ENCODE results near the gene ARHGDIB.

Gene ARHGDIB

DNA sequence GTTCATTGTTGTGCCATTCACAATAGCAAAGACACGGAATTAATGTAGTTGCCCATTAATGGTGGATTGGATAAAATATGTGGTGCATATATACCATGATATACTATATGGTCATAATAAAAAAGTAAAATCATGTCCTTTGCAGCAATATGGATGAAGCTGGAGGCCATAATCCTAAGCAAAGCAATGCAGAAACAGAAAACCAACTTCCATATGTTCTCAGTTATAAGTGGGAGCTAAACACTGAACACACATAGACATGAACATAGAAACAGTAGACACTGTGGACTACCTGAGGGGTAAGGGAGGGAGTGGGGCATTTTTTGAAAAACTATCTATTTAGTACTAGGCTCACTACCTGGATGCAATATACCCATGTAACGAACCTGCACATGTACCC, 20.0 kb downstream of the ARHGDIB start:
- no peak overlapping the region for H3K4me3 Mint-ChIP-seq
- no peak overlapping the region for H3K27ac Mint-ChIP-seq
- peaks cover 54 to 72% of the 10 kb centered on the region in 2 donors for H3K36me3 Mint-ChIP-seq
- peaks cover 0 to 4% of the 10 kb centered on the region in 2 donors for H3K9me3 Mint-ChIP-seq
- peaks cover 23 to 56% of the 10 kb centered on the region in 2 donors for H3K4me1 Mint-ChIP-seq
- ATAC-seq (replicated peaks) (no peak), DNase-seq (no peak)
- H3K27me3 Mint-ChIP-seq, result no peaks in the 10 kb centered on the region

DNA sequence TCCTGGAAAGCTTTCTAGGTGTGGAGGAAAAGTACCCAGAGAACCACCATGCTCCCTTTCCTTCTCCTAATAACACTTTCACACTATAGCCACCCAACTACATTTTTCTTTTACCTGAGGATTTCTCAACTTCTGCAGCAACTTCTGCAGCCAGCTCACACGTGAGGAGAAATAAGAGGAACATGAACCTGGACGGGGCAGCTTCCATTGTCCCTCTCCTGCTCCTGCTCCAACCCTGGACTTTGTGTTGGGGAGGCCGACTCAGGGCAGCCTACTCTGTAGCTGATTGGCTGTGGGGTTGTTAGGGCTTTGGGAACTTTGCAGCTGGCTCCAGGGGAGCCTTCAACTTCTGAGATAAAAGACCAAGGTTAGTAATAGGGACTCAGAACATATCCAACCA, 23.1 kb downstream of the ARHGDIB start, which contains the start of gene ERP27:
TSS of gene ERP27 (minus strand) at position 237 of the 400 bp plus-strand sequence. CDS start at position 208, 29 bp downstream.
- H3K4me1 Mint-ChIP-seq, result peaks cover 19 to 40% of the 10 kb centered on the region in 2 donors

DNA sequence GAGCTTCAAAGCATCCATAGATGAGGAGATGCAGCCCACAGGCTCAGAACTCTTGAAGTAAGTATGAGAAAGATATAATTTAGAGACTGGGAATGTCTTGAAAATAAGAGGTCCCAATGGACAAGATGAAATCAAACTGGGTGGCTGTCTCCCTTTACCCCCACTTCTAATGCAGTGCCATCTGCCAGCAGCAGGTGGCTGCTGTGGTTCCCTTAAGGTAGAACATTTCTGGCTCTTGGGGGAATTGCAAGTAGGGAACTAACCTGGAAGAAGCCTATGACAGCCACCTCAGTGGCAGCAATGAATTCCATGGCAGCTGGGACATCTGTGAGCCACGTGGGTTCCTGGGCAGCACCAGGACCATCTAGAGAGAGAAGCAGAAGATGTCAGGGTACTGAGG, 23.7 kb downstream of the ARHGDIB start:
- Mint-ChIP-seq H3K4me3 (peak overlapping the region in 1 of 2 donors; percentile 31), H3K36me3 (peaks cover 40 to 60% of the 10 kb centered on the region in 2 donors), H3K27ac (peak overlapping the region; percentile 72), H3K4me1 (peaks cover 19 to 40% of the 10 kb centered on the region in 2 donors), H3K9me3 (peaks cover 0 to 4% of the 10 kb centered on the region in 2 donors), H3K27me3 (no peaks in the 10 kb centered on the region)
- DNase-seq (no peak), ATAC-seq (replicated peaks) (peak in 1 of 2 donors; percentile 38)

More for the DNA sequence above, 23.1 kb downstream of the ARHGDIB start, which contains the start of gene ERP27:
- Mint-ChIP-seq H3K9me3 (peaks cover 0 to 4% of the 10 kb centered on the region in 2 donors), H3K4me3 (peak within 1 kb of the TSS in 1 of 2 donors; percentile 31), H3K27ac (peak within 1 kb of the TSS; percentile 90), H3K27me3 (no peaks in the 10 kb centered on the region), H3K36me3 (peaks cover 40 to 58% of the 10 kb centered on the region in 2 donors)
- ATAC-seq (replicated peaks) (no peak), DNase-seq (no peak)

DNA sequence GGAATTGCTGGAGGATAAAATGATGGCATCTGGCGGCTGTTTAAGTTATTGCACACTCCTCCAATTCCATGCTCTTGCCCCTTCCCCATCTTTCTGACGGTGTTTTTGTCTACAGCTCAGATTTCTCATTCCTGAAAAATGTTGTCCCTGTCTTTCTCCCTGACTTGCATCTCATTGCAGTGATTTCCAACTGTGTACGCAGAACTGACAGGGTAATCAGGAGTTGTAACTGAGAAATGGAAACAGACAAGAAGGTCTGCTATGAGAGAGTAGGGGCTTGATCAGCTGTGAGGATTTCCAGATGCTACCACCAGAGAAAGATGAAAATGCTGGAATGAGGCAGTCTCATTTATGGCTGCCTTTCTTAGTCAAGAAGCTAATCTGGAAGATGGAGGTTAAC, 24.4 kb downstream of the ARHGDIB start:
- Mint-ChIP-seq H3K9me3 (peaks cover 0 to 4% of the 10 kb centered on the region in 2 donors), H3K27ac (no peak overlapping the region), H3K27me3 (no peaks in the 10 kb centered on the region), H3K4me3 (no peak overlapping the region), H3K36me3 (peaks cover 38 to 60% of the 10 kb centered on the region in 2 donors), H3K4me1 (peaks cover 17 to 40% of the 10 kb centered on the region in 2 donors)
- ATAC-seq (replicated peaks) (no peak), DNase-seq (no peak)

DNA sequence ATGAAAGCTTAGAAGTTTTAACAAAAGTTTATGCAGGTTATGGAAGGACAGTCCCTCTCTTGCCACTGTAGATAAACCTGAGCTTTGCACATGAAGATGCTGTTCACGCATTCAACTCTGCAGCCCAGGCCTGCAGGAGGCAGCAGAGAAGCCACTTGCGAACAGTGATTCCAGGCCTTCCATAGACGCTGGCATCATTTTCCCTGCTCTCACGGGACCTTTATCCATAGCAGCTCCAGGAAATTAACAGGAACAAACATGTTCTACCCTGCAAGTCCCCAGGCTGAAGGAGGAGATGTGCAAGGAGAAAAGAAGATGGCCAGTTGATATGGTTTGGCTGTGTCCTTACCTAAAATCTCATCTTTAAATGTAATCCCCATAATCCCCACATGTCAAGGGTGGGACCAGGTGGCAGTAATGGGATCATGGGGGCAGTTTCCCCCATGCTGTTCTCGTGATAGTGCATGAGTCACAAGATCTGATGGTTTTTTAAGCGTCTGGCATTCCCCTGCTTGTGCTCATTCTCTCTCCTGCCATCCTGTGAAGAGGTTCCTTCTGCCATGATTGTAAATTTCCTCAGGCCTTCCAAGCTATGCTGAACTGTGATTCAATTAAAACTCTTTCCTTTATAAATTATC, 25.1 kb downstream of the ARHGDIB start:
- no peaks in the 10 kb centered on the region for H3K27me3 Mint-ChIP-seq
- DNase-seq (no peak), ATAC-seq (replicated peaks) (no peak)
- H3K4me3 Mint-ChIP-seq, result no peak overlapping the region
- peaks cover 42 to 59% of the 10 kb centered on the region in 2 donors for H3K36me3 Mint-ChIP-seq
- peaks cover 15 to 40% of the 10 kb centered on the region in 2 donors for H3K4me1 Mint-ChIP-seq
- H3K9me3 Mint-ChIP-seq, result peaks cover 0 to 4% of the 10 kb centered on the region in 2 donors
- H3K27ac Mint-ChIP-seq, result no peak overlapping the region

DNA sequence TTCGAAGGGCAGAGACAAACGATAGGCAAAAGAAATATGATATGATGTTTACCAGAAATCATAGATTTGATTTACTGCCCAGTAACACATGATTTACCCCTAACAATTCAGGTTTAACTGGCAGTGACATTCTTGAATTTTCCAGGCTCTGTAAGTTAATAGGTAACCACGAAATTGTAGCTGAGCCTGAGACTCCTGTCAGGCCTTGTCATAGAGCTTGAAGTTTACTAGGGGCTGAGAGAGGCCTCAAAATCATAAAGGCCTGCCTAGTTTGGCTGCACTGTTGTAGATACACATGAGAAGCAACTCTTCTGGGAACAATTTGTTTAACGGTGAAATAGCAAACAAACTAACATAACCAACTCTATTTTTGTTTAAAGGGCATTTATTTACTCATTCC, 26.4 kb downstream of the ARHGDIB start:
- Mint-ChIP-seq H3K4me3 (no peak overlapping the region), H3K27me3 (no peaks in the 10 kb centered on the region), H3K4me1 (peaks cover 15 to 33% of the 10 kb centered on the region in 2 donors), H3K27ac (no peak overlapping the region), H3K36me3 (peaks cover 31 to 46% of the 10 kb centered on the region in 2 donors), H3K9me3 (peaks cover 0 to 4% of the 10 kb centered on the region in 2 donors)
- no peak for DNase-seq
- ATAC-seq (replicated peaks), result no peak

DNA sequence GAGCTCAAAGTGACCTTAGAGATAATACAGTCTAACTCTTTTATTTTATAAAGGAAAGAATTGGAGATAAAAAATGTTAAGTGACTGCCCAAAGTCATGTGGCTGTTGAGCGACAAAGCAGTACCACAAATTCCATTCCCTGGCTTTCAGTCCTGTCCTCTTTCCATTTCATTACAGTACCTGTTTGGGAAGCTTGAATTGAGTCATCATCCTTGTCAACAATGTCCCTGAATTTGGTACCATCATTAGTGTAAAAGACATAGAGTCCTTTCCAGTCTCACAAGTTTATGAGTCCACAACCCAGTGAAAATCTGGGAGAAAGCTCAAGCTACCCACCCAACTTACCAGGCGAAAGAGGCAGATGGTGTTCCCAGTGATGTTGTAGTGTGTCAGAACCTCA, 26.9 kb downstream of the ARHGDIB start:
- Mint-ChIP-seq H3K36me3 (peaks cover 28 to 40% of the 10 kb centered on the region in 2 donors), H3K27ac (no peak overlapping the region), H3K4me1 (peaks cover 14 to 28% of the 10 kb centered on the region in 2 donors), H3K27me3 (no peaks in the 10 kb centered on the region), H3K4me3 (no peak overlapping the region), H3K9me3 (peaks cover 0 to 4% of the 10 kb centered on the region in 2 donors)
- DNase-seq (no peak), ATAC-seq (replicated peaks) (no peak)

DNA sequence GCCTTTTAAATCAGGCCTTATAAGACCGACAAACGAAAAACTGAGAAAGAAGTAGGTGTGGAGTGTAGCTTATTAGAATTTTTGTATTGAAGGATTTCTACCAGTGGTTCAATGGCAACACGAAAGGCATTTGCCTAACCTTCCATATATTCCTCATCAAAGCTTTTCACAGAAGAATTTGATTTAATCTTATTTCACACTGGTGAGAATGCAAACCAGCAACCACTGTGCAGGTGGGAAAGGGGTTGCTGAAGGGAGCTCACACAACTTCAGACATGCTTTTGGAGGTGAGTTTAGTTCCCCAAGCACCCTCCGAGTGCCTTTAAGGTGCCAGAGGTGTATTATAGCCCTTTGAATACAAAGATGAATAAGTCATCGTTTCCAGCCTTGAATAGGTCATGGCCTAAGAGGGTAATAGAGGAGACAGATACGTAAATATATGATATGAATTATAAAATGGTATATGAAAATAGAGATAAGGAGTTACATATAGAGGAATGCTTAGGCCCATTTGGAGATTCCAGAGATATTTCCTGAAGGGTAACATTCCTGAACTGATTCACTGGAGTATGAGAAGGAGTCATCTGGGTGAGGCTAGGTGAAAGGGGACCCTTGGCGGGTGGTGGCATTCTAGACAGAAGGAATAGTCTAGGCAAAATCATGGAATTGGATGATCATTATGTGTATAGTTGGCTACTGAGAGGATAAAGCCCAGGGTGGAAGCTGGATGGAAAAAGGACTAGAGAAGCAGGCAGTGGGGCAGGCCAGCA, 29.4 kb downstream of the ARHGDIB start:
- peaks cover 3 to 13% of the 10 kb centered on the region in 2 donors for H3K4me1 Mint-ChIP-seq
- H3K27ac Mint-ChIP-seq, result no peak overlapping the region
- no peaks in the 10 kb centered on the region for H3K9me3 Mint-ChIP-seq
- no peak overlapping the region for H3K4me3 Mint-ChIP-seq
- H3K36me3 Mint-ChIP-seq, result peaks cover 20 to 37% of the 10 kb centered on the region in 2 donors
- H3K27me3 Mint-ChIP-seq, result no peaks in the 10 kb centered on the region
- no peak for ATAC-seq (replicated peaks)
- no peak for DNase-seq

DNA sequence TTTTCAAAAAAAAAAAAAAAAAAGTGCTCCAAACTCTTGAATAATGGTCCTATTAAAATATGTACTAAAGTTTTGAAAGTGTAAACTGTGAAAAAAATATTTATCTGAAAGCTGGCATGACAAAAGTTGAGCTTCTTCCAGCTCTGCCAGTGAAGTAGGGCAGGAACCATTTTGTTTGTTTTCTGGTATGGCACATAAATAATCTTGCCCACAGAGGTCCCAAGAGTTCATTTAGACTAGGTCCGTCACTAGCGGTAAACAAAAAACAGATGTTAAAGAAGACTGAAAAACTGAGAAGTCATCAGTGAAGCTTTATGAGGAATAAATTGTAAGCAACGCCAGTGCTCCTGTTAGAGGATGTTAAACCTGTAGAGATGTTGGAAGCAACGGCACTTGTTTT, 30.0 kb downstream of the ARHGDIB start:
- no peak for DNase-seq
- peaks cover 3 to 10% of the 10 kb centered on the region in 2 donors for H3K4me1 Mint-ChIP-seq
- no peak for ATAC-seq (replicated peaks)
- peaks cover 18 to 31% of the 10 kb centered on the region in 2 donors for H3K36me3 Mint-ChIP-seq
- no peaks in the 10 kb centered on the region for H3K27me3 Mint-ChIP-seq
- no peaks in the 10 kb centered on the region for H3K9me3 Mint-ChIP-seq
- no peak overlapping the region for H3K4me3 Mint-ChIP-seq
- no peak overlapping the region for H3K27ac Mint-ChIP-seq

DNA sequence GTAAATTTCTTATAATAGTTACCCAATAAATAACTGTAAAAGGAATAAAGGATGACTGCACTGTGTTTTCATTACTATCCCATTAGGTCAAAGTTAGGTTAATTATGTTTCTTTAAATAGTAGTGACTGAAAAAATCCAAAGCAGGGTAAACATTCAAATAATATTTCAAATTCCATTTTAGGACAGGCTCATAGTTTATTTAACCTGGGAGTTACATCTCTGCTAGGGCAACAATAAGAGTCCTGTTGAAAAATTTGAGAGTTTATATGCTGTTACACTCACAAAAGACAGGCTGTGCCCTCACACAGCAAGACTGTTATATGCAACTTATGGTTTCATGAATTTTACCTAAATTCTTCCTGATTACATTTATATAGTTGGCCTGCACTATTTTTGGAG, 31.1 kb downstream of the ARHGDIB start:
- H3K4me3 Mint-ChIP-seq, result no peak overlapping the region
- no peak overlapping the region for H3K27ac Mint-ChIP-seq
- peaks cover 3 to 10% of the 10 kb centered on the region in 2 donors for H3K4me1 Mint-ChIP-seq
- no peak for DNase-seq
- ATAC-seq (replicated peaks), result no peak
- no peaks in the 10 kb centered on the region for H3K27me3 Mint-ChIP-seq
- peaks cover 18 to 30% of the 10 kb centered on the region in 2 donors for H3K36me3 Mint-ChIP-seq
- no peaks in the 10 kb centered on the region for H3K9me3 Mint-ChIP-seq

DNA sequence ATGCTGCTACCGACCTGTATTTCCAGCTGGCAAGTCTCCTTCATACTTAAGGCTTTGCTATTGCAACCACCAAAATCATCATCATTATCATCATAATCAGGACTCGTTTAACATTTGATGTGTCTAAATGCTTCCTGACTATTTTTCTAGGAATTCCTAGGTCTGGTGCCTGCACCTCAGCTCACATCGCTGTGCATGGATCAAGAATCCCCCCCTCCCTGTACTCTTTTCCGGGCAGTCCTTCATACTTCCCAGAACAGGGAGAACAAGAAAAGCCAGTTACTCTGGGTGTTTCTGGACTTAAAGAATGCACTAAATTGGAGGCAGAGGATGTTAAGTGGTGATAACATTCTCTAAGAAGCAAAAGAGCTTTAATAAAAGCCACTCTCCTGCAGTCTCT, 32.5 kb downstream of the ARHGDIB start:
- Mint-ChIP-seq H3K27ac (no peak overlapping the region), H3K27me3 (no peaks in the 10 kb centered on the region), H3K4me1 (peaks cover 3 to 10% of the 10 kb centered on the region in 2 donors), H3K9me3 (no peaks in the 10 kb centered on the region), H3K4me3 (no peak overlapping the region), H3K36me3 (peaks cover 17 to 27% of the 10 kb centered on the region in 2 donors)
- no peak for ATAC-seq (replicated peaks)
- no peak for DNase-seq

DNA sequence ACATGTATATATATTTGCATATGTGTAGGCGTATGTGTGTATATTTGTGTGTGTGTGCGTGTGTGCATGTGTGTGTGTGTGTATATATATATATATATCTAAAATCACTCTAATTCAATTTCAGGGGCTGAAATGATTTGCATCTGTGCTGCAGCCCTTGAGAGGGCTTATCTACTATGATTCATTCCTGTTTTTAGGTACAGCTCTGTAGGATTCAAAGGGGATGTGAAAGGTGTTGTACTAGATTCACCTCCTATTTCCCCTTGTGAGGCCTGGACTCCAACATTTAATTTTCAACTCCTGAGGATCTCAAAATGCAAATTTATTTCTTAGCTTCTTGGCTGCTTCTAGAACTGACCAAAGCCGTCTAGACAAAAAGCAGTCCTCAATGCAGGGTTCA, 34.1 kb downstream of the ARHGDIB start:
- H3K27ac Mint-ChIP-seq, result no peak overlapping the region
- H3K27me3 Mint-ChIP-seq, result no peaks in the 10 kb centered on the region
- H3K9me3 Mint-ChIP-seq, result no peaks in the 10 kb centered on the region

DNA sequence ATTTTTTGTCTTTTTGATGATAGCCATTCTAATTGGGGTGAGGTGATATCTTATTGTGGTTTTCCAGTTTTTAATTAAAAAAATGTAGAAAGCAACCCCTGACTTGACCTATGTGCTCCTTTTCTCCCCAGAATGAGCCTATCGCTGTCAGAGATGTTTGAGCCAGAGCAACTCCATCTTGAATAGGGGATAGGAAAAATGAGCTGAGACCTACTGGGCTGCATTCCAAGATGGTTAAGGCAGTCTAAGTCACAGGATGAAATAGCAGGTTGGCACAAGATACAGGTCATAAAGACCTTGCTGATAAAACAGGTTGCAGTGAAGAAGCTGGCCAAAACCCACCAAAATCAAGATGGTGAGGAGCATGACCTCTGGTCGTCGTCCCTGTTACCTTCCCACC, 36.9 kb downstream of the ARHGDIB start:
- no peak for DNase-seq
- Mint-ChIP-seq H3K4me1 (peaks cover 11 to 20% of the 10 kb centered on the region in 2 donors), H3K9me3 (no peaks in the 10 kb centered on the region), H3K36me3 (peaks cover 7 to 14% of the 10 kb centered on the region in 2 donors), H3K4me3 (no peak overlapping the region), H3K27ac (no peak overlapping the region), H3K27me3 (no peaks in the 10 kb centered on the region)
- no peak for ATAC-seq (replicated peaks)

More for the DNA sequence above, 34.1 kb downstream of the ARHGDIB start:
- Mint-ChIP-seq H3K4me3 (no peak overlapping the region), H3K36me3 (peaks cover 10 to 15% of the 10 kb centered on the region in 2 donors), H3K4me1 (peaks cover 3 to 10% of the 10 kb centered on the region in 2 donors)
- DNase-seq (no peak), ATAC-seq (replicated peaks) (peak; percentile 54 to 76)

DNA sequence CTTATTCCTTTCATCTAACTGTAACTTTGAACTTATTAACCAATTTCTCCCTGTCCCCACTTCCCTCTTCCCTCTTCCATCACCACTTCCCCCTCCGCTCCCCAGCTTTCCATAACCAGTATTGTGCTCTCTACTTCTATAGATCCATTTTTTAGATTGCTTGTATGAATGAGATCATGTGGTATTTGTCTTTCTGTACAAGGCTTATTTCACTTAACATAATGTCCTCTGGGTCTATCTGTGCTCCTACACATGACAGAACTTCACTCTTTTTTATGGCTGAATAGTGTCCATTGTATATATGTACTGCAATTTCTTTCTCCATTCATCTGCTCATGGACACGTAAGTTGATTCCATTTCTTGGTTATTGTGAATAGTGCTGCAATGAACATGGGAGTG, 37.5 kb downstream of the ARHGDIB start:
- peaks cover 11 to 20% of the 10 kb centered on the region in 2 donors for H3K4me1 Mint-ChIP-seq
- DNase-seq, result no peak
- no peak overlapping the region for H3K27ac Mint-ChIP-seq
- H3K9me3 Mint-ChIP-seq, result no peaks in the 10 kb centered on the region
- no peak overlapping the region for H3K4me3 Mint-ChIP-seq
- no peaks in the 10 kb centered on the region for H3K27me3 Mint-ChIP-seq
- no peak for ATAC-seq (replicated peaks)
- peaks cover 7 to 19% of the 10 kb centered on the region in 2 donors for H3K36me3 Mint-ChIP-seq
